IPS DF 4.7 (cell line): ENCODE results near the gene DOCK4.

Experiments
- DNase-seq: peaks from one replicate; pipeline ENCODE4 v3.0.0-alpha.2; 2013; ENCODE audit warnings: low spot score; ENCODE audit errors: extremely low read depth

The DOCK4 gene

GRCh38 chr7:111821046-111821445, 385.2 kb downstream of the DOCK4 start:
- DNase-seq: no peak

GRCh38 chr7:111820621-111821020, 385.6 kb downstream of the DOCK4 start:
- no peak for DNase-seq

GRCh38 chr7:111820121-111820520, 386.1 kb downstream of the DOCK4 start:
- DNase-seq: no peak

GRCh38 chr7:111815354-111815753, 390.8 kb downstream of the DOCK4 start:
- no peak for DNase-seq

- DNase-seq: no peak
These were observed 392.9 kb downstream of the DOCK4 start for GRCh38 chr7:111813306-111813705.

- no peak for DNase-seq
These were observed 400.0 kb downstream of the DOCK4 start for GRCh38 chr7:111806232-111806631.

GRCh38 chr7:111803015-111803758, 403.0 kb downstream of the DOCK4 start:
- DNase-seq: no peak

GRCh38 chr7:111802194-111802772, 403.9 kb downstream of the DOCK4 start:
- no peak for DNase-seq

GRCh38 chr7:111801277-111801676, 404.9 kb downstream of the DOCK4 start:
- DNase-seq: no peak

- peak; percentile 11 for DNase-seq
These were observed 409.5 kb downstream of the DOCK4 start for GRCh38 chr7:111796671-111797070.

GRCh38 chr7:111789870-111790269, 416.3 kb downstream of the DOCK4 start:
- no peak for DNase-seq

GRCh38 chr7:111789048-111789320, 417.2 kb downstream of the DOCK4 start:
- DNase-seq: no peak

- DNase-seq: no peak
These were observed 417.7 kb downstream of the DOCK4 start for GRCh38 chr7:111788286-111789047.

GRCh38 chr7:111787741-111788140, 418.5 kb downstream of the DOCK4 start:
- no peak for DNase-seq

GRCh38 chr7:111787099-111787498, 419.1 kb downstream of the DOCK4 start:
- DNase-seq: no peak

- no peak for DNase-seq
These were observed 421.1 kb downstream of the DOCK4 start for GRCh38 chr7:111785076-111785475.

- no peak for DNase-seq
These were observed 421.9 kb downstream of the DOCK4 start for GRCh38 chr7:111784296-111784695.

- DNase-seq: no peak
These were observed 422.3 kb downstream of the DOCK4 start for GRCh38 chr7:111783854-111784253.

- DNase-seq: no peak
These were observed 425.7 kb downstream of the DOCK4 start for GRCh38 chr7:111780527-111780926.

- no peak for DNase-seq
These were observed 431.0 kb downstream of the DOCK4 start for GRCh38 chr7:111775206-111775605.

- no peak for DNase-seq
These were observed 433.5 kb downstream of the DOCK4 start for GRCh38 chr7:111772716-111773115.

GRCh38 chr7:111771638-111772037, 434.6 kb downstream of the DOCK4 start:
- peak; percentile 22 for DNase-seq

- no peak for DNase-seq
These were observed 436.1 kb downstream of the DOCK4 start for GRCh38 chr7:111770116-111770515.
